Measurements from ENCODE around the gene C5orf24.
A peak's percentile ranks its signal among the peaks of the same experiment; 100 is the strongest.
"Not testable (repeated sequence)": the region's sequence is repeated elsewhere in the genome, so short reads cannot be mapped to it uniquely, and the experiment has no call there.

C5orf24 gene

DNA sequence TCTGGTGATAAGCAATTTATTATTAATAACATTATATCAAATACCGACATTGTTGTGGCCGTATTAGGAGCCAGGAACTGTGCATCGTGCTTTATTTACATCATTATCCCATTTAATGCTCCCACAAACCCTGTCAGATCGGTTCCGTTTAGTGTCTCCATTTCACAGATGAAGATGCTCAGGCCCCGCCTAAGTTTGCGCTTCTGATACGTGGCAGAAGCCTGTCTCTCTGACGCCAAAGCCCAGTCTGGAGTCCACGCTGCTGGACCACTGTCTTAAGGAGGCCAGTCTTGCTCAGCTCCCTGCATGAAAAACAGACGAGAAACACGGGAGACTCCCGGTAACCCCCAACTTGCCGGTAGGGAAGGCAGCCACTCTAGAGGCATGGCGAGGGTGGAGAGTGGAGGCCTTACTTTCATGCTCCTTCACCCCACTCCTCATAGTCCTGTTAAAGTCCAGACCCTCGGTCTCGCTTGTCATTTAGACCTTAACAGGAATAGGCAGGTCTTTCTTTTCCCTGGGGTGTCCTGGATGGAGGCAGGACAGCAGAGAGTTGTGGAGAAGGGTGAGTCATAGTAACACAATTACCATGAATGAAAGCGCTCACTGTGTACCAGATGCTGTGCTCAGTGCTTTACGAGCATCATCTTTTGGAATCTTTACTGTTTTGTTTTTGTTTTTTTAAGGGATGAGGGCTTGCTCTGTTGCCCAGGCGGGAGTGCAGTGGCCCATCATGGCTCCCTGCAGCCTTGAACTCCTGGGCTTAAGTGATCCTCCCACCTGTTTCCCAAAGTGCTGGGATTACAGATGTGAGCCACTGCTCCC is 29.3 kb downstream of the C5orf24 start:
- peak overlapping the region; percentile 77 for H3K4me3 ChIP-seq (ENCODE audit: control insufficient read depth, low read depth, low read length)
- DNase-seq (ENCODE audit: low read depth): peak; percentile 92
- no peak for TF ChIP-seq CTCF (conservative IDR thresholded peaks at IDR 0.05; ENCODE audit: control insufficient read depth, insufficient read depth, low read depth, low read length)

GRCh38 chr5:134877159-134877558 is 31.4 kb downstream of the C5orf24 start:
- no peak overlapping the region for H3K4me3 ChIP-seq (ENCODE audit: control insufficient read depth, low read depth, low read length)
- no peak for DNase-seq (ENCODE audit: low read depth)
- TF ChIP-seq CTCF (conservative IDR thresholded peaks at IDR 0.05; ENCODE audit: control insufficient read depth, insufficient read depth, low read depth, low read length): no peak

GRCh38 chr5:134878403-134878802 is 32.6 kb downstream of the C5orf24 start:
- TF ChIP-seq CTCF (conservative IDR thresholded peaks at IDR 0.05; ENCODE audit: control insufficient read depth, insufficient read depth, low read depth, low read length): no peak
- no peak overlapping the region for H3K4me3 ChIP-seq (ENCODE audit: control insufficient read depth, low read depth, low read length)
- DNase-seq (ENCODE audit: low read depth): no peak

GRCh38 chr5:134879456-134879855 is 33.7 kb downstream of the C5orf24 start:
- no peak for TF ChIP-seq CTCF (conservative IDR thresholded peaks at IDR 0.05; ENCODE audit: control insufficient read depth, insufficient read depth, low read depth, low read length)
- no peak for DNase-seq (ENCODE audit: low read depth)
- no peak overlapping the region for H3K4me3 ChIP-seq (ENCODE audit: control insufficient read depth, low read depth, low read length)

DNA sequence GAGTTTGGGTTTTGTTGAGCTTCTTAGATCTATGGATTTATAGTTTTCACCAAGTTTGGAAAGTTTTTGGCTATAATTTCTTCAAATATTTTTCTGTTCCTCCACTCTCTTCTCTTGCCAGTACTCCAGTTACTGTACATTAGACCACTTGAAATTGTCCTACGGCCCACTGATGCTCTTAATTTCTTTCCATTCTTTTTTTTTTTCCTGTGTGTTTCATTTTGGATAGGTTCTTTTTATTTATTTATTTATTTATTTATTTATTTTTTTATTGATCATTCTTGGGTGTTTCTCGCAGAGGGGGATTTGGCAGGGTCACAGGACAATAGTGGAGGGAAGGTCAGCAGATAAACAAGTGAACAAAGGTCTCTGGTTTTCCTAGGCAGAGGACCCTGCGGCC is 35.2 kb downstream of the C5orf24 start:
- not testable (repeated sequence) for H3K4me3 ChIP-seq (ENCODE audit: control insufficient read depth, low read depth, low read length); DNase-seq (ENCODE audit: low read depth)

- not testable (repeated sequence) for H3K4me3 ChIP-seq (ENCODE audit: control insufficient read depth, low read depth, low read length); DNase-seq (ENCODE audit: low read depth)
Measured at GRCh38 chr5:134881711-134882110, 35.9 kb downstream of the C5orf24 start.

GRCh38 chr5:134887593-134888159 is 41.9 kb downstream of the C5orf24 start:
- DNase-seq (ENCODE audit: low read depth): no peak
- no peak overlapping the region for H3K4me3 ChIP-seq (ENCODE audit: control insufficient read depth, low read depth, low read length)
- no peak for TF ChIP-seq CTCF (conservative IDR thresholded peaks at IDR 0.05; ENCODE audit: control insufficient read depth, insufficient read depth, low read depth, low read length)
